ENCODE measurements around the gene AGBL5.

The AGBL5 gene

DNA sequence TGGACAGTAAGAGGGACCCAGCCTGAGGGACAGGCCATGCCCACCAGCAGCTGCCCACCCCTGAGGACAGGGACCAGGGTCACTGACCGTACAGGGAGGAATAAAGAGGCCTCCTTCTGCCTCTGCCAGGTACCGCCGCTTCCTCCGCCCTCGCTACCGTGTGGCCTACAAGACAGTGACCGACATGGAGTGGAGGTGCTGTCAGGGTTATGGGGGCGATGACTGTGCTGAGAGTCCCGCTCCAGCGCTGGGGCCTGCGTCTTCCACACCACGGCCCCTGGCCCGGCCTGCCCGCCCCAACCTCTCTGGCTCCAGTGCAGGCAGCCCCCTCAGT lies 29.1 kb downstream of the AGBL5 start:
- Histone ChIP-seq H3K4me3 (ENCODE audit: low read depth, low read length) (no peak overlapping the region), H3K4me1 (ENCODE audit: control insufficient read depth, insufficient read depth, low read length) (peaks cover 5% of the 10 kb centered on the region)

More for the DNA sequence above, 29.1 kb downstream of the AGBL5 start:
- CTCF ChIA-PET, result interaction anchor here (0.6 to 1.5 kb wide), 11 partner anchors 13 to 1335 kb away, joined by 3 to 7 read pairs (median 3); partner anchors contain the start of genes AGBL5 and MPV17
- TF ChIP-seq ZNF133 (tag by site-specific recombination; IDR thresholded peaks at IDR 0.05) (no peak), ZNF488 (tag by site-specific recombination; IDR thresholded peaks at IDR 0.05) (no peak), ZNF549 (tag by site-specific recombination; IDR thresholded peaks at IDR 0.05) (no peak), ZNF529 (tag by site-specific recombination; IDR thresholded peaks at IDR 0.05; ENCODE audit: insufficient replicate concordance) (no peak), ZNF248 (tag by site-specific recombination; IDR thresholded peaks at IDR 0.05) (no peak), ZNF157 (tag by site-specific recombination; IDR thresholded peaks at IDR 0.05) (no peak), ZNF544 (tag by site-specific recombination; IDR thresholded peaks at IDR 0.05) (no peak), ZFP41 (tag by site-specific recombination; IDR thresholded peaks at IDR 0.05; ENCODE audit: borderline replicate concordance) (no peak), ZNF830 (tag by site-specific recombination; IDR thresholded peaks at IDR 0.05; ENCODE audit: low read depth) (no peak), OVOL3 (tag by site-specific recombination; IDR thresholded peaks at IDR 0.05) (no peak), ZNF623 (tag by site-specific recombination; IDR thresholded peaks at IDR 0.05) (no peak), ZNF629 (tag by site-specific recombination; IDR thresholded peaks at IDR 0.05) (no peak), ZBTB44 (tag by site-specific recombination; IDR thresholded peaks at IDR 0.05) (no peak), GLI4 (tag by site-specific recombination; IDR thresholded peaks at IDR 0.05) (no peak), PRDM6 (tag by site-specific recombination; IDR thresholded peaks at IDR 0.05) (no peak)
- TF ChIP-seq, protein P1, sequence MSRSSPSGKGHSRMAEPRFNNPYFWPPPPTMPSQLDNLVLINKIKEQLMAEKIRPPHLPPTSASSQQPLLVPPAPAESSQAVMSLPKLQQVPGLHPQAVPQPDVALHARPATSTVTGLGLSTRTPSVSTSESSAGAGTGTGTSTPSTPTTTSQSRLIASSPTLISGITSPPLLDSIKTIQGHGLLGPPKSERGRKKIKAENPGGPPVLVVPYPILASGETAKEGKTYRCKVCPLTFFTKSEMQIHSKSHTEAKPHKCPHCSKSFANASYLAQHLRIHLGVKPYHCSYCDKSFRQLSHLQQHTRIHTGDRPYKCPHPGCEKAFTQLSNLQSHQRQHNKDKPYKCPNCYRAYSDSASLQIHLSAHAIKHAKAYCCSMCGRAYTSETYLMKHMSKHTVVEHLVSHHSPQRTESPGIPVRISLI (tag by site-specific recombination; IDR thresholded peaks at IDR 0.05), result no peak
- TF ChIP-seq, protein P2, sequence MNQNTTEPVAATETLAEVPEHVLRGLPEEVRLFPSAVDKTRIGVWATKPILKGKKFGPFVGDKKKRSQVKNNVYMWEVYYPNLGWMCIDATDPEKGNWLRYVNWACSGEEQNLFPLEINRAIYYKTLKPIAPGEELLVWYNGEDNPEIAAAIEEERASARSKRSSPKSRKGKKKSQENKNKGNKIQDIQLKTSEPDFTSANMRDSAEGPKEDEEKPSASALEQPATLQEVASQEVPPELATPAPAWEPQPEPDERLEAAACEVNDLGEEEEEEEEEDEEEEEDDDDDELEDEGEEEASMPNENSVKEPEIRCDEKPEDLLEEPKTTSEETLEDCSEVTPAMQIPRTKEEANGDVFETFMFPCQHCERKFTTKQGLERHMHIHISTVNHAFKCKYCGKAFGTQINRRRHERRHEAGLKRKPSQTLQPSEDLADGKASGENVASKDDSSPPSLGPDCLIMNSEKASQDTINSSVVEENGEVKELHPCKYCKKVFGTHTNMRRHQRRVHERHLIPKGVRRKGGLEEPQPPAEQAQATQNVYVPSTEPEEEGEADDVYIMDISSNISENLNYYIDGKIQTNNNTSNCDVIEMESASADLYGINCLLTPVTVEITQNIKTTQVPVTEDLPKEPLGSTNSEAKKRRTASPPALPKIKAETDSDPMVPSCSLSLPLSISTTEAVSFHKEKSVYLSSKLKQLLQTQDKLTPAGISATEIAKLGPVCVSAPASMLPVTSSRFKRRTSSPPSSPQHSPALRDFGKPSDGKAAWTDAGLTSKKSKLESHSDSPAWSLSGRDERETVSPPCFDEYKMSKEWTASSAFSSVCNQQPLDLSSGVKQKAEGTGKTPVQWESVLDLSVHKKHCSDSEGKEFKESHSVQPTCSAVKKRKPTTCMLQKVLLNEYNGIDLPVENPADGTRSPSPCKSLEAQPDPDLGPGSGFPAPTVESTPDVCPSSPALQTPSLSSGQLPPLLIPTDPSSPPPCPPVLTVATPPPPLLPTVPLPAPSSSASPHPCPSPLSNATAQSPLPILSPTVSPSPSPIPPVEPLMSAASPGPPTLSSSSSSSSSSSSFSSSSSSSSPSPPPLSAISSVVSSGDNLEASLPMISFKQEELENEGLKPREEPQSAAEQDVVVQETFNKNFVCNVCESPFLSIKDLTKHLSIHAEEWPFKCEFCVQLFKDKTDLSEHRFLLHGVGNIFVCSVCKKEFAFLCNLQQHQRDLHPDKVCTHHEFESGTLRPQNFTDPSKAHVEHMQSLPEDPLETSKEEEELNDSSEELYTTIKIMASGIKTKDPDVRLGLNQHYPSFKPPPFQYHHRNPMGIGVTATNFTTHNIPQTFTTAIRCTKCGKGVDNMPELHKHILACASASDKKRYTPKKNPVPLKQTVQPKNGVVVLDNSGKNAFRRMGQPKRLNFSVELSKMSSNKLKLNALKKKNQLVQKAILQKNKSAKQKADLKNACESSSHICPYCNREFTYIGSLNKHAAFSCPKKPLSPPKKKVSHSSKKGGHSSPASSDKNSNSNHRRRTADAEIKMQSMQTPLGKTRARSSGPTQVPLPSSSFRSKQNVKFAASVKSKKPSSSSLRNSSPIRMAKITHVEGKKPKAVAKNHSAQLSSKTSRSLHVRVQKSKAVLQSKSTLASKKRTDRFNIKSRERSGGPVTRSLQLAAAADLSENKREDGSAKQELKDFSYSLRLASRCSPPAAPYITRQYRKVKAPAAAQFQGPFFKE (tag by site-specific recombination; IDR thresholded peaks at IDR 0.05; ENCODE audit: borderline replicate concordance), result no peak
- Histone ChIP-seq H3K36me3 (ENCODE audit: control insufficient read depth in 2 of 2, insufficient read depth in 1 of 2, low read length in 2 of 2) (no peaks in the 10 kb centered on the region), H3K27ac (ENCODE audit: extremely low read depth, low read depth, low read length) (no peak overlapping the region), H3K9me3 (ENCODE audit: control insufficient read depth, insufficient read depth, low read depth, low read length) (no peaks in the 10 kb centered on the region)
- POLR2A ChIA-PET, result interaction anchor here (1.0 to 4.1 kb wide), 5 partner anchors 8 to 47 kb away, joined by 3 to 45 read pairs (median 10); partner anchors contain the start of genes AGBL5, OST4 and TMEM214

Data from HEK293 (cell line).